H54 (cell line): ENCODE data around the gene DDTL.
"Not testable (repeated sequence)": the region's sequence is repeated elsewhere in the genome, so short reads cannot be mapped to it uniquely, and the experiment has no call there.

ENCODE experiments used
- DNase-seq: peaks from one replicate; pipeline ENCODE4 v3.0.0; 2011; ENCODE audit warnings: low spot score, mixed read lengths; ENCODE audit not compliant: insufficient read length
- FAIRE-seq: peaks from 3 replicates; lab custom pipeline; 2011; peaks lifted over from hg19 to GRCh38; lab: Jason Lieb, UNC
- POLR2A ChIP-seq: IDR thresholded peaks from 2 replicates; pipeline ENCODE4 v1.6.1; 2011; ENCODE audit warnings: low read depth, mild to moderate bottlenecking, low read length

DDTL gene

DNA sequence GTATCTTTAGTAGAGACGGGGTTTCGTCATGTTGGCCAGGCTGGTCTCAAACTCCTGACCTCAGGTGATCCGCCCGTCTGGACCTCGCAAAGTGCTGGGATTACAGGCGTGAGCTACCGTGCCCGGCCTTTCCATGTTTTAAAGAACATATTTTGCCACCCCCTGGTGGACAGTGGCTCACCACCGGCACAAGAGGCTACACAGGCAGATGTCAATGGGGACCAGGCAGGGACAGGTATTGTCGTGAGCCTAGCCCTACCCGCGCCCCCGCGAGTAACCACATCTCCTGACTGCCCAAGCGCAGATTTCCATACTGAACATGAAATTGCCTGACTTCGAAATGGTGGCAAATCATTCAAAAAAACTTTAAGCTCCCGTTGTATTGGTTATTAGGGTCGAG is 594 bp upstream of the DDTL start:
- not testable (repeated sequence) for FAIRE-seq, DNase-seq

DNA sequence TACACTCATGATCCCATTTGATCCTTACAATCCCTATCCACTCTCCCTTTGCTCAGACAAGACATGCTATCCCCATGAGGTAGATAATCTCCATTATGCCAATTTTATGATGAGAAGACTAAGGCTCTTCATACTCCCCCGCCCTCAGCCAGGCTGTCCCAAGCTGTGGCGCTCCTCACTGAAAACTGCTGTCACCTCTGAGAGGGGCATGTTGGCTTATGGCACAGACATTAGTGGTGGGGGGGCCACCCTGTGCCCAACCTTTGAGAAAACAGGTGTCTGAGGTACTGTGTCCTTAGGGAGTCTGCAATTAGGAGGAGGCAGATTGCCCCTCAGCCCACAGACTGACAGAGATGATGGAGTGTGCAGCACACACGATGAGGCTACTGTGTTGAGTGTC is 2.4 kb downstream of the DDTL start:
- TF ChIP-seq POLR2A, result no peak
- DNase-seq (no peak), FAIRE-seq (no peak)

DNA sequence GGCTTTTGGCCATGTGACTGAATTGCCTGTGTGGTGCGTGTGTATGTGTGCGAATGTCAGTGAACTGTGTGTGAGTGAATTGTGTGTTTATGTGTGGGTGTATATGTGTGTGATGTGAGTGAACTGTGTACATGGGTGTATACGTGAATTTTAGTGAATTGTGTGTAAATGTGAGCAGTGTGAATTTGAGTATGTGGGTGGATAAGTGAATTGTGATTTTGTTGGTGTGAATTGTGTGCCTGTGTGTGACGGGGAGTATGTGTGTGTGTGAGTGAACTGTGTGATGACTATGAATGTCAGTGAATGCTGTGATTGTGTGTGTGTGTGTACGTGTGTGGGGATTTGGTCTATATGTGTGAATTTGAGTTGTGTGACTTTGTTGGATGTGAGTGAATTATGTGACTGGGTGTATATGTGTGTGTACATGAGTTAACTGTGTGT is 3.5 kb downstream of the DDTL start:
- FAIRE-seq (no peak), DNase-seq (no peak)
- no peak for TF ChIP-seq POLR2A

DNA sequence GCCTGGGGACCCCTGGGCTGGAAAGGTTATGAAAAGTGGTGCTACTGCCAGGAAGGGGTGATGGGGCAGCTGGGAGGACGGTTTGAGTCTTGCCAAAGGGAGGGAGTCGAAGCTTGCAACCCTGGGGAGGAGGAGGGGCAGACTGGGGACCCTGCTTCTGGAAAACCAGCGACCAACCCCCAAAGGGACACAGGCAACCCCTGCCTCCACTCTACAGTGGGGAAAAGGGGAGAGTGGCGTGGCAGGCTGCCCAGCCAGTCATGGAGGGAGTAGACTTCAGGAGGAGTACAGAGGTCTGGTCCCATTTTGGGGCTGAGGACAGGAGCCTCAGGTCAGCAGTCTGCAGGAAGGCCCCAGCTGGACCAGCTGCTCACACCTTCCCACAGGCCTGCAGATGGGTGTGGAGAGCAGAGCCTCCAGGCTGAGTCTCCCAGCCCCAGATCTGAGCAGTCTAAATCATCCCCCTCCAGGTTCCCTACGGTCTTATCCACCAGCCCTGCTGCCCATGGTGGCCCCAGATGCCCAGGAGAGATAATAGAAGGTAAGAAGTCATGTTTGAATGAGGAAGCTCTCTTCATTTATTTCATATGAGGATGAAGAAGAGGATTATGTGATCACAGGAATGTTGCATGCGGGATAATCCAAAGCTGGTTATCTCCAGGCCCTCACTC is 4.3 kb downstream of the DDTL start:
- TF ChIP-seq POLR2A, result no peak
- no peak for DNase-seq
- no peak for FAIRE-seq

DNA sequence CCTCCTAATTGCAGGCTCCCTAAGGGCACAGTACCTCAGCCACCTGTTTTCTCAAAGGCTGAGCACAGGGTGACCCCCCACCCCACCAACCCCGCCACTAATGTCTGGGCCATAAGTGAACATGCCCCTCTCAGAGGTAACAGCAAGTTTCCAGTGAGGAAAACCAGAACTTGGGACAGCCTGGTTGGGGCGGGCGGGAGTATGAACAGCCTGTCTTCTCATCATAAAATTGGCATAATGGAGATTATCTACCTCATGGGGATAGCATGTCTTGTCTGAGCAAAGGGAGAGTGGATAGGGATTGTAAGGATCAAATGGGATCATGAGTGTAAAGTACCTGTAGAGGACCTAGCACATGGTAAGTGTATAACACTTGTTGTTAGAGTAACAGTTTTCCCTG is 5.2 kb downstream of the DDTL start:
- not testable (repeated sequence) for FAIRE-seq, DNase-seq

DNA sequence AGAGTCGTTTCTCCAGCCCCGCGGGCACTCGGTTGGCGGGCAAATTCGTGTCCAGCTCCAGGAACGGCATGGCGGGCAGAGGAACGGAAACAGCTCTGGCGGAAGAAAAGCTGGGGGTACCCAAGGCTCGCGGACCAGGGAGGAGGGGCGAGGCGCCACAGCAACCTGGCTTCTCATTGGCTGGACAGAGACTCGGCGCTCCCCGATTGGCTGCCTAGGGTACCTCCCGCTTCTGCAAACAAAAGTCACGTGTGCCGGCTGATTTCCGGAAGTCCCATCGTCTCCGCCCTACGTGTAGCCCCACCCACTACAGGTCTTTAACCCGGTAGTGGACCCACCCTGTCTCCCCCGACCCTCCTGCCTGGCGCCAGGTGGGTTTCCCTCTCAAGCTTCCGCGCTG is 7.7 kb downstream of the DDTL start, which contains the start of gene DDT:
DDT (minus strand) TSS at position 97 of the 400 bp plus-strand sequence; CDS start at position 70, 27 bp downstream.
- DNase-seq, result not testable (repeated sequence)
- FAIRE-seq, result peak; percentile 90

DNA sequence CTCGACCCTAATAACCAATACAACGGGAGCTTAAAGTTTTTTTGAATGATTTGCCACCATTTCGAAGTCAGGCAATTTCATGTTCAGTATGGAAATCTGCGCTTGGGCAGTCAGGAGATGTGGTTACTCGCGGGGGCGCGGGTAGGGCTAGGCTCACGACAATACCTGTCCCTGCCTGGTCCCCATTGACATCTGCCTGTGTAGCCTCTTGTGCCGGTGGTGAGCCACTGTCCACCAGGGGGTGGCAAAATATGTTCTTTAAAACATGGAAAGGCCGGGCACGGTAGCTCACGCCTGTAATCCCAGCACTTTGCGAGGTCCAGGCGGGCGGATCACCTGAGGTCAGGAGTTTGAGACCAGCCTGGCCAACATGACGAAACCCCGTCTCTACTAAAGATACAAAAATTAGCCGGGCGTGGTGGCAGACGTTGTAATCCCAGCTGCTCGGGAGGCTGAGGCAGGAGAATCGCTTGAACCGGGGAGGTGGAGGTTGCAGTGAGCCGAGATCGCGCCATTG is 8.2 kb downstream of the DDTL start:
- not testable (repeated sequence) for FAIRE-seq, DNase-seq

DNA sequence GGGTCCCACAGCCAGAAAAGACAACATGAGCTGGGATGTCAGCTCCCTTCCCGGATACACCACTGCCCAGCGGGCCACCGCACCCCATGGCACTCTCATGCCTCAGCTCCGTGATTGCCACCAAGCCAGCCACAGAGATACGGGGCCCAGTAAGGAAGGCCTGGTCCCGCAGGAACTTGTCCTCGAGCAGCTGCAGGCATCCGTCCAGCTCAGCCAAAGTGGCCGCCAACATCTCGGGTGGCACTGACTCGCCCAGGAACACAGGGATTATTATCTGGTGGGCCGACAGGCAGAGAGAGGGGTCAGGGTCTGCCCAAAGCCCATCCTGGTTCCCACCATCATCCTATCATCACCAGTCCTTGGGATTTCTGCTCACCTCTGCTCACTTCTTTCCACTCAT is 10.6 kb downstream of the DDTL start:
- FAIRE-seq, DNase-seq: not testable (repeated sequence)

DNA sequence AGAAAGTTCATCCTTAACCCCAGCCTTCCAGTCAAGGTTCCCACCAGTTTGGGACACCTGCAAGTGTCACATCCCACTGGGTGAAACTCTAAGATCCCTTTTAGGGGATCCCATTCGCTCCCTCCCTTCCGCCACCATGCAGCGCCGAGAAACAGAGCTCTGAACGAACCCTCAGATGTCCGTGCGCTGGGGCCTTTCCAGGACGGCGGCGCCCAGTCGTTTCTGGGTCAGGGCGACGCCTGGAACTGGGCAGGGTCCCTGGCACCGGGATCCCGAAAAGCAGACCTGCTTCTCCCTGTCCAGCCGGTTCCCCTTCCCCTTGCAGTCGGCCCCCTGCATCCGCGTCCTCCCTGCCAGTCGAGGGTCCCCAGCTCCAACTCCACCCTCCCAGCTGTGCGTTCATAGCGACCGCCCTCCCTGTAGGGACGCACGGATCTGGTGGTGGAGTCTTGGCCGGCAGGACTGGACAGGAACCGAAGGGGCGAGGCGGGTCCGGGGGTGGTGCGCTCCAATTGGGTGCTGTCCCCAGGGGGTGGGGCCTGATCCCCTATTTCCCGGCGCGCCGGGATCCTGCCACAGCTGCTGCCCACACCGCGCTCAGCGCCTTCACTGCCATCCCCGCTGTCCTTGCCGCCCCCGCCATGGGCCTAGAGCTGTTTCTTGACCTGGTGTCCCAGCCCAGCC is 13.0 kb downstream of the DDTL start, which contains the start of gene GSTT2:
GSTT2 (plus strand) TSS at position 578 of the 684 bp plus-strand sequence.
- not testable (repeated sequence) for FAIRE-seq

DNA sequence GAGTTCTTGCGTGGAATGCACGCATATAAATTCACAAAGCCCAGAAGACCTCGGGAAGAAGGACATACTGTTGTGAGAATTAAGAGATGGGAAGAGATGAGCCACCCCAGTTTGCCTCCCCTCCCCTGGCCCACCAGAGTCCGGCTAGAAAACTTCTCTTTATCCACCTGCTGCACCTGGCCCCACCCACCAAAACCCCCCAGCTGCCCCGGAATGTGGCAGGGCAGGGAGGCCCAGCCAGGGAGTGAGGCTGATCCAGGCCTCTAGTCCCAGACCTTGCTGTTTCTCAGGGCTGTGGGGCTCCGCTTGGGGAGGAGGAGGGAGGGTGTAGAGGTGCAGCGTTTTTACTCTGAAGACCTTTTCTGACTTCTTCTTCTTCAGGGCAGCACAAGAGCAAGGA is 13.9 kb downstream of the DDTL start:
- DNase-seq, FAIRE-seq: not testable (repeated sequence)

More for the DNA sequence above, 13.0 kb downstream of the DDTL start, which contains the start of gene GSTT2:
- not testable (repeated sequence) for DNase-seq

DNA sequence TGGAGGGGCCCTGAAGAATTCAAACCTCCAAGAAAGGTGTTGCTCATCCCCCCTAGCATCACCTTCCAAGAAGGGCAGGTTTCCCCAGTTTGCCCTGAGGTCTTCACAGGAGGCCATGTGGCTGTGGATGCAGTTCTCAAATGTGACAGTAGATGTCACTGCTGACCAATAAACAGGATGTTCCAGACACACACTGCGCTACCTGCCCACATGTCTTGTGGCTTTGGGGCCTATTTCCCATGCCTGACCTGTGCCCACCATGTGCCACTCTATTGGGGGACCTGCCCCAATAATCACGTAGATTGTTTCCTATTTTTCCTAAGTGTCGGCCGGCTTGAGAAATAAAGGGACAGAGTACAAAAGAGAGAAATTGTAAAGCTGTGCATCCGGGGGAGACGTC is 17.7 kb downstream of the DDTL start:
- DNase-seq, result no peak
- FAIRE-seq, result no peak
- TF ChIP-seq POLR2A, result no peak

DNA sequence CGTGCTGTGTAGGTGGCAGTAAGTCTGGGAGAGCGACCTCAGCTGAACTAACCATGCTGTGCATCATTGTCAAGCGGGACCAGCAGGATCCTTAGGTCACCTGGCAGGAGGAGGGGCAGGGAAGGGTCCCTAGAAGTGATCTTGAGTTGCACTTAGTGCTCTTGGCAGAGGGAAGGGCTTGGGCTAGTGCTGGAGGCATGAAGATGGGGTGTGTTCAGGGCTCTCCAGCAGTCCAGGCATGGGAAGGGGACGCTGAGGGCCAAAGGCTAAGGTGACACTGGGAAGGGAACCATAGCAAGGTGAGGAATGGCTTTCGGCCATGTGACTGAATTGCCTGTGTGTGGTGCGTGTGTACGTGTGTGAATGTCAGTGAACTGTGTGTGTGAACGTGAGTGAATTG is 19.4 kb downstream of the DDTL start:
- FAIRE-seq, DNase-seq: not testable (repeated sequence)

DNA sequence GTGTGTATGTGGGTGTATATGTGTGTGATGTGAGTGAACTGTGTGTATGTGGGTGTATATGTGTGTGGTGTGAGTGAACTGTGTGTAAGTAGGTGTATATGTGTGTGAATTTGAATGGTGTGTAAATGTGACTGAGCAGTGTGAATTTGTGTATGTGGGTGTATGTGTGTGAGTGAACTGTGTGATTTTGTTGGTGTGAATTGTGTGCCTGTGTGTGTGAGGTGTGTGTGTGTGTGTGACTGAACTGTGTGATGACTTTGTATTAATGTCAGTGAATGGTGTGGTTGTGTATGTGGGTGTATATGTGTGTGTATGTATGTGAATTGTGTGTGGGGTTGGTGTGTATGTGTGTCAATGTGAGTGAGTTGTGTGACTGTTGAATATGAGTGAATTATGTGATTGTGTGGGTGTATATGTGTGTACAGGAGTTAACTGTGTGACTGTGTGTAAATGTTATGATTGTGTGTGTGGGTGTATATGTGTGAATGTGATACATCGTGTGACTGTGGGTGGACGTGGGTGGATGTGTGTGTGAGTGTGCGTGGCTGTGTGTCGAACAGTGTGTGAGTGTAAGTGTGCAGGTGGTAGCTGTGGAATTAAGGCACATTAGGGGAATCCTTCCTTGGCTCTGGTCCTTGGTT is 20.0 kb downstream of the DDTL start:
- not testable (repeated sequence) for DNase-seq, FAIRE-seq

DNA sequence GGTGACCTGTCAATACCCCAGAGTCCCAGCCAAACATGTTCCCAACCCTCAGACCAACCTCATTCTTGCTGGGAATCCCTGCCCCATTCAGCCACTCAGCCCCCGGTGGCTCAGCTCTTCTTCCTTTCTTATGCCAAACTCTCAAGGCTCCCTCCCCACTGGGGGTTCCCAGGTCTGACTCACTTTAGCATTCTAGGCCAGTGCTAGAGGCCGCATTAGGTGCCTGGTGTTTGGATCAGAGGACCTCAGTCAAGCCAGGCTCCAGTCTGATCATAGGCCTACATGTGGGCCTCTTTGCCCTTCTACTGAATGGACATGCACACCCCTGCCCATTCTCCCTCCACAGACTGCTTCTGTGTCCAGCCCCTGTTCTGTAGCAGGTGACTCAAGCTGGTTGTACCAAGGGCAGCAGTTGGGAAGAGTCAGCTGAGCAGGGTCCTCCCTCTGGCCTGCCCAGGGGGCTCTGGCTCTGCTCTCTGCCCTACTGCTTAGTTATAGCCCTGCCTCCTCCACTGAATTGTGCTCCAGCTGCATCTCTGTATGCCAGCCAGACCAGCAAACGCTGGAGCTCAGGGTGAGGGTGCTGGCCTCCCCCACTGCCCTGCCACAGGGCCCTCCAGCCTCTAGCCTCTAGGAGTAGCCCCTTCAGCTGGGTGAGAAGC is 23.0 kb downstream of the DDTL start:
- not testable (repeated sequence) for FAIRE-seq, DNase-seq

DNA sequence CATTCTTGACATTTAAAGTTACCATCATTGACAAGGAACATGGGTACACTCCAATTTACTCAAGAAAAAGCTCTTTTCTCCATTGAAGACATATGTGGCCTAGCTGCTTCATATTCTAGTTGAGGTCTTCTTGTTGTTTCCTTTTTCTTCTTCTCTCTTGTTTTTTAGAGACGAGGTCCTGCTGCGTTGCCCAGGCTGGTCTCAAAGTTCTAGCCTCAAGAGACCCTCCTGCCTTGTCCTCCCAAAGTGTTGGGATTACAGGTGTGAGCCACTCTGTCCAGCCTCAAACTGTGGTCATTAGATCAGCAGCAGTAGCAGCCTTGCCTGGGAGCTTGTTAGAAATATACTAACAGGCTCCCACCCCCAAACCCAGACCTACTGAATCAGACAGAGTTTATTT is 26.4 kb downstream of the DDTL start:
- not testable (repeated sequence) for DNase-seq, FAIRE-seq

DNA sequence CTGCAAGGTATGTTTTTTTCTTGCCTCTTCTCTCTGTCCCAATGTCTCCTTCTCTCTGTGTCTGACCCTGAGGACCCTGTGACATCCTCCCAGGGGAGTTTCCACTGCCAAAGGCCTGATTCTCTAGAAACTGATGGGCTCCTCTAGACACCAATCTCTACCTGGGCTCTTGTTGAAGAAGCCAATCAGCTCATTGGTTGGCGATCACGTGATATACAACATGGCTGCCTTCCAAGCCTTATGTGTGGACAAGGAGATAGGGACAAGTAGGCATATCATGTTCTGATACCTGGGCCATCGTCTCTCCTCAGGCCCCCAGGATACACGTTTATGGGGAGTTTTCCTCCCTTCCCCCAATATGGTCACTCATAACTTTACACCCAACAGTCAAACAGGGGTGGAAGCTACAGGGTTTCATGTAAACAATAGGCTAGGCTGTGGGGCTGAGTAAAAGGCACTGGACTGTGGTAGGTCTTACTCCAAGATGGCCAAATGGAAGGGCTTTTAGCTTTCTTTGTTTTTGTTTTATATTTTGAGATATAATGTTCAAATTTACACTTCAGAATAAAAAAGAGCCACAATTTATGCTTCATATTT is 27.0 kb downstream of the DDTL start:
- FAIRE-seq, DNase-seq: not testable (repeated sequence)
